ENCODE results near the gene TEX29.

Gene TEX29

DNA sequence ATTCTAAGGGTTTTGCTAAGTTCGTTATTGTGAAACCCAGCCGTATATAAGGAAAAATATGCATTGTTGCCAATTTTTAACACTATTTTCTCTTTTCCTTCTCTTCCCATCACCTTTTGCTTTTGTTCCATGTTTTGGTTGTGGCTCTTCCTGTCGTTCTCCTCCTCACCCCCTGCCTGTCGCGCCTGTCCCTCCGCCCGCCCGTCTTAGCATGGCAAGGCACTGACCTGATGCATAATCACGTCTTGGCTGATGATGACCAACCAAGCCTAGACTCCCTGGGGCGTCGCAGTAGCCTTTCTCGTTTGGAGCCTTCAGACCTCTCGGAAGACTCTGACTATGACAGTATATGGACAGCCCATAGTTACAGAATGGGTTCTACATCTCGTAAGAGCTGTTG is 28.5 kb upstream of the TEX29 start:
- no peak for DNase-seq

DNA sequence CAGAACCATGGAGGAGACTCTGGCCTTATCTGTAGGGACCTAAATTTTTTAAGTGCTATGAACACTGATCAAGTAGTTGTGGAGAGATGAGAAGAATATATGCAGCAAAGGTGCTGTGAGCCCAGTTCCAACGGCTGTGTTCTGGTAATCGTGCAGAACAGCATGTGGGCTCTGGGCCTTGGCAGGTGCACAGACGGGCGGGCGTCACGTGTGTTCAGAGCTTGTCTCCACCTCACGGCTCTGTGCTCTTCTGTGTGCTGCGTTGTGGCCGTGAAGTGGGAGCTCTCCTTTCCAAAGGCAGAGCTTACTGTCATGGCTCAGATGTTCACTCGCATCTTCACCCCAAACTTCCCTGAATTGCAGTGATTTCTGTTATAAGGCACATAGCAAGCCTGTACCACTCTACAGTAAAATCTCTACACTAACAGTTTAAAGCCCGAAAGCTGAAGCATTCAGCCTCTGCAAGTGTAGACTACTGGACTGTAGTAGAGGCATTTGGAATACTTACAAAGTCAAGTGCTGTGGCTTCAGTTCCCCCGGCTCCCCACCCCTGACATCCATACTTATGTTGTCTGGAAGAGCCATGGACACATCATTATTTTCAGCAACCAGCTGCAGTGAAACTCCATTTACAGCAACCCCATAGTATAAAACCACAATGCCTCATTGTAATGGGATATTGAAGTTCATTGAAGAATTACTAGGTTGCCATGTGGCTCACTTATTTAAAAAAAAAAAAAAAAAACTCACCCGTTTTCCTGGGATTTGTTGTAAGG is 27.5 kb upstream of the TEX29 start:
- no peak for DNase-seq

DNA sequence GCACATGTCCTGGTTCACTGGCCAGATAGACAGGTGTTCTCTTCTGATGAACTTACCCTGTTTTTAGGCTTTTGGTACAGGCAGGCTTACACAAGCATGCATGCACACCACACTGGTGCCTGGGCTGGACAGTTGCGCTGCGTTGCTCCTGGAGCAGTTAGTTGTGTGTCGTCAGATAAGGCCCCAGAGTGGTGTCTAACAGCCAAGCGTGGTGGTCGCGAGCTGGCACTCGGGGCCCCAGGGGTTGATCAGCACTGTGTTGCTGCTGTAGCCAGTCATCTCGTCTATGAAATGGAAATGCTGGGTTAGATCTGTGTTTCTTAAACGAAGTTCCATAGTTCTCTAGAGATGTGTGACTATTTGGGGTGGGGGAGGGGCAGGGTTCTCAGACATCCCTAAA is 24.6 kb upstream of the TEX29 start:
- no peak for DNase-seq

DNA sequence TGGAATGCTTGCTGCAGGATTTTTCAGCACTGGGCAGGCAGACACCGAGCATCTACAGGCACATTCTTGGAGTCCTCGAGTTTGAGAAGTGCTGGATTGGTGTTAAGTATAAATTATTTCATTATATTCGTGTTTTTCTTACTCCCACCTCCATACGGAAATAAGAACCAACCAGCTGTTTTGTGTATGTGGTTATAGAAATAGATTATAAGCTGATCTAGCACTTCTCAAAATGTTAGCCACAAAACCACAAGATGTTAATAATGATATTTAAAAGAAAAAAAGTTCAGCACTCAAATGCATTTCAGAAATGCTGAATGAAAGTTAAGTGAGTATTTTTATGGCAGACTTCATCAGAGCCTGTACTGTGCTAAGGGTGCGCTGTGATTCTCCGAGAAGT is 24.0 kb upstream of the TEX29 start:
- peak; percentile 6 for DNase-seq

DNA sequence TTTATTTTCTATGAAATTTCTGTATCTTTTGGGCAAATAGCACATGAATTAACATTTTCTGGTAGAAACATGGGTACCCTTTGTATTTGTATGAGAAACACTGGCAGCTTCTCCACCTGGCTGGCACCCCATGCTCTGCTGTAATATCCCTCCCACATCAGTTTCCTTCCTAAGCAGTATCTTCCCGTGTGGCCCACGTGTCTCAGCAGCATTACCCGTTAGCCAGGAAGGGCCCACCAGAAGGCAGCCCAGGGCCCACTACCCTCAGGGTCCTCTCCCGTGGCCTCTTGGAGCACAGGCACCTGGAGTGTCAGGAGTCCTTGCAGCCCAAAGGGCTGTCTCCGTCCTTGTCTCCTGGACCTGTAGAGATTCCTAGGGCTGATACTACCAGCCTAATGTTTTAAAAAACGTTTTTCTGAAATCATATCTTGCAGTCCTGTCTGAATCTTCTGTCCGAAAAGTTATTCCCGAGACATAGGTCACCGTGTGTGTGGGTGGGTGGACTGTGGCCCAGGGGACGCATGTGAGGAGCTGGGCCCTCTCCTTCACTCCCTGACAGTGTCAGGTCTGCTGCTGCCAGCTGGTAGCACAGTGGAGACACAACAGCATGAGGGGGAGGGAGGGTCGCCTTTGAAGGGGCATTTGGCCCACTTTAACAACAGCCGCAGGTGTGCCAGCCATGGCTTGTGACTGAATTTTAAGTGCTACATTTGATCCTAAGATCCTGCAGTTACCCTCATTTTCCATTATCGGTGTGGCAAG is 22.0 kb upstream of the TEX29 start:
- no peak for DNase-seq

DNA sequence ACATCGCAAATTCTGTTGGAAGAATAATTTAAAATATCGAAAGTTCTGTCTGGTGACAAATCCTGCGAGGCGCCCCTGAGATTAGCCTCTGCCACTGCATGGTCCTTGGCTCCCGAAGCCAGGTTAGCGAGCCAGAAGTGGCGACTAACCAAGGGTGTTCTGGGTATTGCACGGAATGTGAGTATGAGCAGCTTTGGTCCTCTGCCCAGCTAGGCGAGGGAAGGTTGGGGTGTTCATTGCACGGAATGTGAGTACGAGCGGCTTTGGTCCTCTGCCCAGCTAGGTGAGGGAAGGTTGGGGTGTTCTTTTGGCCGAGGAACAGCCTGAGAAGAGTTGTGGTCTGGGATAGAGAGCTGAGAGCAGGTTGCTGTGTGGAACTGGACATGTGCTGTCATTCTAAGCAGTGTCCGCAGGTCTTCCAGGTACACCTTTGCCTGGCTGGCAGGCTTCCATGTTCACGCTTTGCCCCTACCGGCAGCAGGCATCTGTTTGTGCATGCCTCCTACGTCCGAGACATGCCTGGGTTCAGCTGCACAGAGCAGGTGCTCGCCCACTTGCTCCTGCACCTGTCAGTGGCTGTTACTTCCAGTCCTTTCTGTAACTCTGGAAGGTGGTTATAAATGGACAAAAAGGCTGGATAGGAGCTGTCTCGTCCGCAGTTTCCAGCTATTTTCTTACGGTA is 18.3 kb upstream of the TEX29 start:
- no peak for DNase-seq

DNA sequence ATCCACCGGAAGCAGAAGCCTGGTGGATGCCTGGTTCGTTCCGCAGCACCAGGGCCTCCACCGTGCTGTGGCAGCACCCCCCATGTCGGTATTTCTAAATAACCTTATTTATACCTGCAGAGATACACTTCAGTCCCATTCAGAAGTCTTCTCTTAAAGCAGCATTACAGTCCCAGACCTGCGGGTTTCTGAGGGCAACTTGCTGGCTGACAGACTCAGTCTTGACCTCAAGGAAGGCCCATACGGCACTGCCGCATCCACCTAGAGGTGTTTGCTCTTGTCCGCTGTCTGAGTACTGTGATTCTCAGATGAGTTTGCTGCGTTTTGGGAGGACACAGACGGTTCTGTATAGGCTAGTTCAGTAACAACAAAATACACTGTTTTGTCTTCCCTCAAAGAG is 16.9 kb upstream of the TEX29 start:
- no peak for DNase-seq

DNA sequence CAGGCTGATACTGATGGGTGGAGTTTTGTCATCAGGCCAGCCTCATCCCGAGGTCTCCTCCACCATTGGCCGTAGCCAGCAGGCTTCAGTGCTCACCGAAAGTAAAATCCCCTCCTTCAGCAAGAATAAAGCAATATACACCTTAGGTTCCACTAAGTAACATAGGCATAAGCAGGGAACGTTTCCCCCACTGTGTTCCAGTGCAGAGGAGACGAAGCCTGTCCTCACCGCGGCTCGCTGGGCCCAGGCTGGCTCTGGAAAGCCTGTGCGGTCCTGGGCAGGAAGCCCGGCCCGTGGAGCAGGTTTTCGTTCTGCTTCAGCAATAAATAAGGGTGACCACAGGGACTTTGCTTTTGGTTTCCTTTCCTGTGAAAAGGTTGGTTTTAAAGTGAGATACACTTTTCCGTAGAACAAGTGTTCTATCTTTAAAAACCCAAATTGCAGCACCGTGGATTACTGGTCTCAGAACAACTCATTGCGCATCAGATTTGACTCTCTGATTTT is 16.3 kb upstream of the TEX29 start:
- no peak for DNase-seq

DNA sequence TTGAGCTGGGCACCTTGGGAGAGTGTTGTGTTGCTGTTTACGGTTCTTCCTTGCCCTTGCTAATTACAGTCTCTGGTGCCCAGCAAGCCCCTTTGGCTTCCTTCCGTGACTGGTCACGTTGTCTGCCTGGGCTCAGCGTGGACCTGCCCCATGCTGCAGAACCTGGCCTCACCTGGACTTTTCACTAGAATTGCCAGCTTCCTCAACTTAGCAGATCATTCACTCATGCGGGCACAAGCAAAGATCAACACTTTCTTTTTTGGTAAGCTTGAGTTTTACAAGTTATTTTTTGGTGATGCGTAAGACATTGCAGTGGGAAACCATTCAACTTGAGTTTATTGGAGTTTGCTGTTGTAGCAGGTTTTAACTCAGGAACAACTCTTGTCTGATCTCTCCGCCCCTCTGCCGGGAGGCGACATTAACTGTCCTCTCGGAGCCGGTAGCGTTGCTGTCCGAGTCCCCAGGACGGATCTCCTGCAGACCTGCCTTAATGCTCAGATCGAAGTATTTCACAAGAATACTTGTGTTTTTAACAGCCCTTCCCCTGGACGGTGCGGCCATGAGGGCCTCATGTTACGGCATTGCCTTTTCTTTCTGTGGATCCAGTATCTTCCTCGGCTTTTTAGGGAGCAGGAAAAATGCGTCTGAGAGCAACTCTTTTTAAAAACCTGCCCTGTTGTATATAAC is 15.7 kb upstream of the TEX29 start:
- DNase-seq, result no peak

DNA sequence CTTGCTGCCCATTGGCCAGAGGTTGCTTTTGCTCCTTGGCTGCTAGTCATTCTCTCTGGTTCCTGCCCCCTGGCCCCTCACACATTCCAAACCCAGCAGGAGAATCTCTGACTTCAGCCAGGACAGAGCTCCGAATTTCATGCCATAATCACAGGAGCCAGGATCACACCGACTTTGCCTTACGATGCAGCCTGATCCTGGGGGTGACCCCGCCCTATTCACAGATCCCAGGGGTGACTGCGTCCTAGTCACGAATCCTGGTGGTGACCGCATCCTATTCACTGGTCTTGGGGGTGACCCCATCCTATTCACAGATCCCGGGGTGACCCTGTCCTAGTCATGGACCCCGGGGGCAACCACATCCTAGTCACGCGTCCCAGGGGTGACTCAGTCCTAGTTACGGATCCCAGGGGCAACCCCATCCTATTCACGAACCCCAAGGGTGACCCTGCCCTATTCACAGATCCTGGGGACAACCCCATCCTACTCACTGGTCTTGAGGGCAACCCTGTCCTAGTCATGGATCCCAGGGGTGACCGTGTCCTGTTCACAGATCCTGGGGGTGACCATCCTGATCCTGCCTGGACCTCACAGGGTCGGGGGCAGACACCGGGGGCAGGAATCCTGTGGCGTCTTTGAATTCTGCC is 7.4 kb upstream of the TEX29 start:
- DNase-seq, result no peak

DNA sequence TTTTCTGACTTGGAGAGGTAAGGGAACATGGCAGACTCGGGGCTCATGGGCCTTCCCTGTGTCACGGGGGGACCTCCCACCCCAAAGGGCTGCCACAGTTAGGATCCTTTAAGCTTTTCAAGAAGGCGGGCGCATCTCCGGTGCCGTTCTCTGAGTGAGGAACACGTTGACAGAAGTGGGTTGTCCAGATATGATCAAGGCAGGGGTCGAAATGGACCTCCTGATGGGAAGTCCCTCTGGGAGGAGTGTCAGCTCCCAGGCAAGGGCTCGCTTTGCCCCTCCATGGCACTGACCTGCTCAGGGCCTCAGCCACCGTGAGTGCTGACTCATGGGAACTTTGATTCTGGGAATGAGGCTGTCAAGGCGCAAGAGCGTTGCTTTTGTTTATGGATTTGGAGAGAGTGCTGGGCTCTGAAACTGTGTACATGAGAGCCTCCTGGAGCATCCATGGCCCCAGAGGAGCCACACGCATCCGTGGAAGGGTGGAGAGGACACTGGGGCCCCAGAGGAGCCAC is 6.5 kb upstream of the TEX29 start:
- DNase-seq, result no peak

DNA sequence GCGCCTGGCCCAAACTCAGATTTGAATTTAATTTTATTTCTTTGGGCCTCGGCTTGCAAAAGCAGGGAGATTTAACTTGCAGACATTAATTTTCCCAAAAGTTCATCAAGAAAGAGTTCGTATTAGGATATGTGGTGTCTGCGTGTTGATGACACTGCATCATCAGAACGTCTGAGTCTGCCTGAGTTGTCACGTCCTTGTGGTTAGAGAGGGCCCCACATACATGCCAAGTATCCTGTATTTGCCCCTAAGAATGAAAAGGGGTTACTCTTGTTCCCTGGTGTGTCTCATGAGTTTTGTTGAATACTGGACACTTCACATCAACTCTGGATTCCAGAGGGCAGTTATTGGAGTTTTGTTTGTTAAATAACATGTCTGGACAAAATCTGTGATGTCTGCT is 5.6 kb upstream of the TEX29 start:
- peak; percentile 80 for DNase-seq

DNA sequence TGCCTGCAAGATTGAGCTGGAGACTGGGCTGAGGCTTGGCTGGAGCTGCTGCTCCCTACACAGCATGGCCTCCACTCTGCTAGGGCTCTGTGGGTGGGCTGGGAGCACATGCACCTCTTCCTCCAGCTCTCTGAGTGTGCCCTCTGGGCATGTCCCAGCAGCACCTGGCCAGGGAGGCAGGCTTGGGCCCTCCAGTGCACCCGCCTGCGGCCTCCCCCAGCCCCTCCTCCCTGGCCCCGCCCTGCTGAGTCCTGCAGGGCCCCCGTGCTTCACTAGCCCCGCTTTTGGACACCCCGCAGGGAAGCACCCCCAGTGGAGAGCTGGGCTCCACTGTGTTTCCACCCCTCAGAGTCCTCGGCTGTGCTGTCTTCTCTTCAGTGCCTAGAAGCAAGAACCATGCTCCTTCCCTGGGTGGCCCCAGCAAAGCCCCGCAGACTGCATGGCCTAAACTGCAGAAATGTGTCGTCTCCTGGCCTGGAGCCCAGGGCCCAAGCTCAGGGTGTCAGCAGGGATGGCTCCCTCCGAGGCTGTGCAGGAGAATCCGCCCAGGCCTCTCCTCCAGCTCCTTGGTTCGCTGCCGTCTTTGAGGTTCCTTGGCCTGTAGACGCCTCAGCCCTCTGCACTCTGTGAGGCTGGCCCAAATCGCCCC is 5.0 kb upstream of the TEX29 start:
- peak; percentile 17 for DNase-seq

DNA sequence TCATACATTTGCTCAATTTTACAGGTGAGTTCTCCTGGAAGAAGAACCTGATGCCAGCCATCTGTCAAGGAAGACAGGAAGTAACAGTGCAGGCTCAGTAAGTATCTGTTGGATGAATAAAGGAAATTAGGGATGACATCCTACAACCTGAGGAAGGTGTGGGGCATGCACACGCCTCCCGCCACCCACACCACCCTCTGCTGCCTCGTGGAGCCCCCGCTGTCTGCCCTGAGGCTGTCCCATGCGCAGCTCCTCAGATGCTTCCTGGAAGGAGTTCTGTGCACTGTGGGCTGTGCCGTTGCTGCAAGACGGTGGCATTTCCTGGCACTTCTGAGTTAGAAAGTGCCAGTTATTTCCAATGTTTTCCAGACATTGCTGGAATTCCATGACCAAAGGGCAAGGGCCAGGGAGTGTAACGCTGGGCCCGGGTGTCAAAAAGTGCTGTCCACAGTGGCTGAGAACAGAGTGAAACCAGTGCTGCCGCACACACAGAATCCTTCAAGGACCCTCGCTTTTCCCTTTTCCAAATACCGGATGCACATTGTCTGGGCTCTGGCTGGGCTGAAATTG is 4.2 kb upstream of the TEX29 start:
- no peak for DNase-seq

DNA sequence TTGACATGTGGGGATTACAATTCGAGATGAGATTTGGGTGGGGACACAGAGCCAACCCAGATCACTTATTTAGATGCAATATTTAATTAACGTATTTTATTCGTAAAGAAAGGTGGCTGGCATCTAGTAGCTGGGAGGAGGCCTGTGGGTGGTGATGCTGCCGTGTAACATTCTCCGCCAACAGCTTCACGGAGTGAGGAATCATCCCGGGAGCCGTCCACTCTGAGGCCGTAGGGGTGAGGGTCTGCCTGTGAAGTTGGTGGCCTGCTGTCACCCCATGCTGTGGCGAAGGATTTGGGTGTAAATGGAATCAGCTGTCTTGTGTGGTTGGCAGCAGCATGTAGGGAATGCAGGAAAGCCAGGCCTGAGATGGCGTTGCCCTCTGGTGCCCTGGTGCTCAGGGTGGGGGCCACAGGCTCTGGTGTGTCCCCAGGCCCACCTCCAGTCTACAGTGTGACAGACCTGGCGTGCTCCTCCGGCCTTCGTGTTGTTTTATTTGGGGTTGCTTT is 3.3 kb upstream of the TEX29 start:
- DNase-seq, result no peak

DNA sequence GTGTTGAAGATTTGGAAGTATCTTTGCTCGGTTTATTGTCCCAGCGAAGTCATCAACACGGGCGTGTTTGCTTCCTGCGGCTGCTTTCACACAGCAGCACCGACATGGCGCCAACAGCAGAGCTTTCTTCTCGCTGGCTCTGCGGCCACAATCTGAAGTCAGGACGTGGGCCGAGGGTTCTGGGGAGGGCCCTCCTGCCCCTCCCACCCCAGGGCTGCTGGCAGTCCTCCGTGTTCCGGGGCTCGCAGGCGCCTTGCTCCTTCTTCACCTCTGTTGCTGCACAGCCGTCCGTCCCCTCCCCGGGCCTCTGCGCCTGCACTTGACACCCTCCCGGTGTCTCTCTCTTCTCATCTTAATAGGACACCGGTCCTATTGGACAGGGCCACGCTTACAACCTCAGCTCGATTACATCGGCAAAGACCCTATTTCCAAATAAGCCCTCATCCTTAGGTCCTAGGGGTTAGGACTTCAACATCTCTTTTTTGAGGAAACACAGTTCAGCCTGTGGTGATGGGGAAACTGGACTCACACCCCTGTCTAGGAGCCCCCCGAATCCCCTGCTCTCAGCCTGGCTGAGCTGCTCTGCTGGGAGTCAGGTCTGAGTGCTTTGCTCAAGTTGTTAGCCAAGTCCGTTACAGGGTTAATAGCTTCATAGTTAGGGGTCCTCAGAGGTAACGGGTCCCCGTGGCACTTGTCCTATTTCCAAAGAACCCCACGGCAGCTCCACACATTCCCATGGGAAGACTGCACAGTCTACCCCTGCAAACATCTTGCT is 2.7 kb upstream of the TEX29 start:
- DNase-seq, result no peak

DNA sequence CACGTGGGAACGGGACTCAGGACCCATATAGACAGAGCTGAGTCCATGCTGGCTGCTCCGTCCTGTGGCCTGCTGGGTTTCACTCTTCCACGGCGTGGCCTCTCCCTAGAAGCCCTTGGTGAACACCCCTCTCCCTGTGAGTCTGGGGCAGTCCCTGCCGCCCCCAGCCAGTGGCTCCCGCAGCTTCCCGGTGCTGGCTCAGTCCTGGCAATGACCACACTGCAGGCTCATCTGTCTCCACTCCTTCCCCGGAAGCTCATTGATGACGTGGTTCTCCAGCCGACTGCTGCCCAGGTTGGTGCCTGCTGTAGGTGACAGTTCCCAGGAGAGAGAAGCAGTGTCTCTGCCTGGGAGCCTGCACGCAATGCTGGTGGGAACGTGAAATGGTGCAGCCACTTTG is 2.1 kb upstream of the TEX29 start:
- DNase-seq, result no peak

DNA sequence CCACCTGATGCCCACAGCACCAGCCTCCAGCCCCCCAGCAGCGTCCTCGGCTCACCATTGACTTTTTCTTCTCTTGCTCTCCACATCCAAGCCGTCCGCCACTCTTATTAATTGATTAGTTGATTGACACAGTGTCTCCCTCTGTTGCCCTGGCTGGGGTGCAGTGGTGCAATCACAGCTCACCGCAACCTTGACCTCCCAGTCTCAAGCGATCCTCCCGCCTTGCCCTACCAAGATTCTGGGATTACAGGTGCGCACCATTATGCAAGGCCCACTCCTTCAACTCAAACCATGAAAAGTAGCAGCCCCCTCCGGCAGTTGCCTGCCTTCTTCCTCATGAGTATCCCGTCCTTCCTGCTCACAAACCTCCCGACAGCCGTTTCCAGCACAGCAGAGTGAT is 921 bp upstream of the TEX29 start:
- DNase-seq, result no peak

DNA sequence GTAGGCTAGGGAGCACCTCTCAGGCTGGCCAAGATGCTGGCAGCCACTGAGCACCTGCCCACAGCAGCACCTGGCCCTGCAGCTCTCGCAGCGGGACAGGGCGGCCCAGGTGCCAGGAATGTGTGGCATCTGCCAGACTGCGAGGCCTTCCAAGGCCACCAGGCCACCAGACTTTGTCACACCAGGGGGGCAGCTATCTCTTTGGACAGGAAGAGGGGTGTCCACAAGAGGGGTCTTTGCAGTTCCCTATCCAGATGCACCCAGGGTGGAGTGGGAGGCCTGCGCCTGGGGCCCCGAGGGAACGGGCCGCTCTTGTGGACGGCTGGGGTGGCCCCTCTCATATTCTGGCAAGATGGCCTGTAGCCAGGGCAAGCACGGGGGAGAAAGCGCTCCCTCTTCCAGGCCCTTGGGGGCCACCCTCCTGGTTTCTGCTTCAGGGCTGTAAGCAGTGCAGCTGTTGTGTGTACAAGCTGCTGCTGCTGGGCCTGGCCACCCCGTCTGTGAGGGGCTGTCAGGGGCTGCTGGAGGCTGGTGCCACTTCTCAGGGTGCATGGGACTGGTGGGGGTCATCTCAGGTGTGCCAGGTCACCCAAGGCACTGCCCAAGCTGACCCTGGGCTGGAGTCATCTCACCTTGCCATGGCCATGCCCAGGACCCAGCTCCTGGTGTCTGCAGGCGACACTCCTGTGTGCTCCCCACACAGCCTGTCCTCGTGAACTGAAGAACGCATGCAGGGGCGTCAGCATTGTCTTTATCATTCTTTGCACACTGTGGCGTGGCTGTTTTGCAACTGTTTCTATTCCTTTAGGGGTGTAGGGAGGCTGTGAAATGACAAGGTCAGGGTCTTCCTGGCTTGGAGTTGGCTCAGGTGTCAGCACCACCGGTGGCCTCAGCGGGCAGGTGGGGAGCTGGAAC is 1.8 kb downstream of the TEX29 start:
- no peak for DNase-seq
